Measurements from ENCODE around the gene ANKRD40CL. TPM values are rescaled to one million over a fixed set of nuclear protein-coding genes. Genes with fewer than 3 reads are reported as not detected.
A peak's percentile ranks its signal among the peaks of the same experiment; 100 is the strongest.
"Not testable (repeated sequence)": the region's sequence is repeated elsewhere in the genome, so short reads cannot be mapped to it uniquely, and the experiment has no call there.

The ANKRD40CL gene
- total RNA-seq, 1 experiment from 2014 or later, result not detected

DNA sequence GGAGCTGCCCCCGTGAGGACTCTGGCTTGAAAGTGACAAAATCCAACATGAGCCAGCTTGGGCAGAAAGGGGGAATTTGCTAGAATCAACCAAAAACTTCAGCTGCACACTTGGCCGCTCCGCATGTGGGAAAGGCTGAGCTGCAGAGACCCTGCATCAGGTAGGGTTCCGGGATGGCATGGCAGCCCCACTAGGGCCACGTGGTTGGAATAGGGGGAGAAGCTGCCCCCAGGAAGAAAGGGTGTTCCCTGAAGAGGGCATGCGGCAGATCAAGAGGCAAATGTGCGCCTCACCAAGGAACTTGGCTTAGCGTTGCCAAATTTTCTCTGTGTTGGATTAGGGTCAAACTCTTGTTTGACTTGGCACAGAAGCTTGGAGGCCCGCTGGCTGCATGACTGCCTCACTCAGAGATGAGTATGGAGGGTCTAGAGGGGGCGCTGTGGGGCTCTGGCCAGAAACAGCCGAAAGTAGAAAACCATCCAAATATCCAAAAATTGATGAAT is 38.9 kb upstream of the ANKRD40CL start:
- Mint-ChIP-seq H3K36me3 (ENCODE audit: insufficient read depth, unreplicated experiment) (no peaks in the 10 kb centered on the region), H3K4me3 (ENCODE audit: unreplicated experiment) (no peak overlapping the region), H3K27ac (ENCODE audit: low read depth, unreplicated experiment) (no peak overlapping the region), H3K4me1 (ENCODE audit: insufficient read depth, unreplicated experiment) (no peaks in the 10 kb centered on the region), H3K27me3 (ENCODE audit: insufficient read depth, unreplicated experiment) (no peaks in the 10 kb centered on the region), H3K9me3 (ENCODE audit: unreplicated experiment) (no peaks in the 10 kb centered on the region)
- intact Hi-C loops (cut with micrococcal nuclease), result no loop called here
- peak; percentile 68 for DNase-seq (ENCODE audit: unreplicated experiment)
- ChIA-PET POLR2A (no interaction called here), CTCF (interaction anchor here (0.8 to 1.2 kb wide), 2 partner anchors 11 to 36 kb away, joined by 6 to 8 read pairs; no protein-coding TSS in a partner anchor)
- BruUV-seq (replicated peaks), result no TSS peak
- TF ChIP-seq, protein P1, sequence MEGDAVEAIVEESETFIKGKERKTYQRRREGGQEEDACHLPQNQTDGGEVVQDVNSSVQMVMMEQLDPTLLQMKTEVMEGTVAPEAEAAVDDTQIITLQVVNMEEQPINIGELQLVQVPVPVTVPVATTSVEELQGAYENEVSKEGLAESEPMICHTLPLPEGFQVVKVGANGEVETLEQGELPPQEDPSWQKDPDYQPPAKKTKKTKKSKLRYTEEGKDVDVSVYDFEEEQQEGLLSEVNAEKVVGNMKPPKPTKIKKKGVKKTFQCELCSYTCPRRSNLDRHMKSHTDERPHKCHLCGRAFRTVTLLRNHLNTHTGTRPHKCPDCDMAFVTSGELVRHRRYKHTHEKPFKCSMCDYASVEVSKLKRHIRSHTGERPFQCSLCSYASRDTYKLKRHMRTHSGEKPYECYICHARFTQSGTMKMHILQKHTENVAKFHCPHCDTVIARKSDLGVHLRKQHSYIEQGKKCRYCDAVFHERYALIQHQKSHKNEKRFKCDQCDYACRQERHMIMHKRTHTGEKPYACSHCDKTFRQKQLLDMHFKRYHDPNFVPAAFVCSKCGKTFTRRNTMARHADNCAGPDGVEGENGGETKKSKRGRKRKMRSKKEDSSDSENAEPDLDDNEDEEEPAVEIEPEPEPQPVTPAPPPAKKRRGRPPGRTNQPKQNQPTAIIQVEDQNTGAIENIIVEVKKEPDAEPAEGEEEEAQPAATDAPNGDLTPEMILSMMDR (IDR thresholded peaks at IDR 0.05; ENCODE audit: unreplicated experiment), result no peak

DNA sequence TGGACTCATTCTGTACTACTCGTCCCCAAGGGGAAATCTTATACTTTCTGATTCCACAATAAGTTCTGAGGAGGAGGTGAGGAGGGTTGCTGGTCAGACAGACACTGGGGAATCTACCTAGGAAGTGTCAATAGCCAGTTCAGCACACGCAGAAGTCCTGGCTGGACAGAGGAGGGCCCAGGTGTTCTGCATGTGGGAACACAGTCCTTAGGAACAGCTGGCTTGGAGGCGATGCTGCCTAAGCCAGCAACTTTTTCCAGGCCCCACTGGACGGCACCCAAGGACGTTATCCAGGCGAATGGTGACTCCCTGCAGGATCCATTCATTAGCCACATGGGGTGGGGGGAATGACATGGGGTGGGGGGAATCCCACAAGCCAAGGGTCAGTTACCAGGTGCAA is 38.2 kb upstream of the ANKRD40CL start:
- no peaks in the 10 kb centered on the region for H3K9me3 Mint-ChIP-seq (ENCODE audit: unreplicated experiment)
- H3K36me3 Mint-ChIP-seq (ENCODE audit: insufficient read depth, unreplicated experiment), result no peaks in the 10 kb centered on the region
- no peaks in the 10 kb centered on the region for H3K27me3 Mint-ChIP-seq (ENCODE audit: insufficient read depth, unreplicated experiment)
- no peaks in the 10 kb centered on the region for H3K4me1 Mint-ChIP-seq (ENCODE audit: insufficient read depth, unreplicated experiment)
- DNase-seq (ENCODE audit: unreplicated experiment), result no peak
- no TSS peak for BruUV-seq (replicated peaks)
- intact Hi-C loops (cut with micrococcal nuclease), result no loop called here
- ChIA-PET CTCF (interaction anchor here (0.6 to 1.2 kb wide), 2 partner anchors 37 to 206 kb away, joined by 3 to 6 read pairs; no protein-coding TSS in a partner anchor), POLR2A (no interaction called here)
- H3K4me3 Mint-ChIP-seq (ENCODE audit: unreplicated experiment), result no peak overlapping the region
- no peak overlapping the region for H3K27ac Mint-ChIP-seq (ENCODE audit: low read depth, unreplicated experiment)
- TF ChIP-seq, protein P1 (IDR thresholded peaks at IDR 0.05; ENCODE audit: unreplicated experiment), result no peak

DNA sequence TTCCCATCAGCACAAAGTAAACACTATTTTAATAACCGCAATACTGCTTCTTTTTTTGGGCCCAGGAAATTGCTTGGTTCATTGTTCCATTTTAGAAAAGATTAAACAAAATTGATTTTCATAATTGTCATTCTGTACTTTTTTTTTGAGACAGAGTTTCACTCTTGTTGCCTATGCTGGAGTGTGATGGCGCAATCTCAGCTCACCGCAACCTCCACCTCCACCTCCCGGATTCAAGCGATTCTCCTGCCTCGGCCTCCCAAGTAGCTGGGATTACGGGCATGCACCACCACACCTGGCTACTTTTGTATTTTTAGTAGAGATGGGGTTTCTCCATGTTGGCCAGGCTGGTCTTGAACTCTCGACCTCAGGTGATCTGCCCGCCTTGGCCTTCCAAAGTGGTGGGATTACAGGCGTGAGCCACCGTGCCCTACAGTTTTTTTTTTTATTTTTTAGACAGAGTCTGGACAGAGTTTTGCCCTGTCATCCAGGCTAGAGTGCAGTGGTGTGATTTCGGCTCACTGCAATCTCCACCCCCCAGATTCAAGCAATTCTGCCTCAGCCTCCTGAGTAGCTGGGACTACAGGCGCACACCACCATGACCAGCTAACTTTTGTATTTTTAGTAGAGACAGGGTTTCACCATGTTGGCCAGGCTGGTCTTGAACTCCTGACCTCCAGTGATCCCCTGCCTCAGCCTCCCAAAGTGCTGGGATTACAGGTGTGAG is 37.6 kb upstream of the ANKRD40CL start:
- intact Hi-C loops (cut with micrococcal nuclease); H3K9me3 Mint-ChIP-seq (ENCODE audit: unreplicated experiment); BruUV-seq (replicated peaks); H3K4me1 Mint-ChIP-seq (ENCODE audit: insufficient read depth, unreplicated experiment); H3K36me3 Mint-ChIP-seq (ENCODE audit: insufficient read depth, unreplicated experiment); H3K27ac Mint-ChIP-seq (ENCODE audit: low read depth, unreplicated experiment); DNase-seq (ENCODE audit: unreplicated experiment); H3K27me3 Mint-ChIP-seq (ENCODE audit: insufficient read depth, unreplicated experiment); H3K4me3 Mint-ChIP-seq (ENCODE audit: unreplicated experiment): not testable (repeated sequence)
- POLR2A ChIA-PET, result interaction anchor here (0.6 to 0.7 kb wide), 2 partner anchors 14 to 263 kb away, joined by 3 to 4 read pairs; no protein-coding TSS in a partner anchor
- CTCF ChIA-PET, result interaction anchor here (0.7 kb wide), 1 partner anchor 123 kb away, joined by 4 read pairs; no protein-coding TSS in a partner anchor

DNA sequence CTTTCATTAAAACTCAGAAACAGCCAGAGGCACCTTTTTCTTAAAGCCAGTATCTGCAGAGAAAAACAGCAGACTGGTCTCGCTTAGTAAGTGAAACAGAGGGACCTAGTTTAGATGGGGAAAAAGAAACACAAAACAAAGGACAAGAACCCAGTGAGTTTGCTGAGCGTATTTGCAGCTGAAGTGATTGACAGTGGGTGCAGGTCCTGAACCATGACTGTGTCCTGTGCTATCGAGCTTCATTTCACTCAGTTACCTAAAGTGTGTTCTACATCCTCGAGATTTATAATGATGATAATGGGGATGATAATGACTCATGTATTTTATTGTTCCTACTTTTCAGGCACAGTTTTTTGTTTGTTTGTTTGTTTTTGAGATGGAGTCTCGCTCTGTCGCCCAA is 36.4 kb upstream of the ANKRD40CL start:
- intact Hi-C loops (cut with micrococcal nuclease), result no loop called here
- TF ChIP-seq, protein P1 (IDR thresholded peaks at IDR 0.05; ENCODE audit: unreplicated experiment), result no peak
- H3K27me3 Mint-ChIP-seq (ENCODE audit: insufficient read depth, unreplicated experiment), result no peaks in the 10 kb centered on the region
- no peaks in the 10 kb centered on the region for H3K9me3 Mint-ChIP-seq (ENCODE audit: unreplicated experiment)
- no peaks in the 10 kb centered on the region for H3K36me3 Mint-ChIP-seq (ENCODE audit: insufficient read depth, unreplicated experiment)
- BruUV-seq (replicated peaks), result no TSS peak
- ChIA-PET POLR2A (no interaction called here), CTCF (interaction anchor here (1.2 to 1.5 kb wide), 2 partner anchors 19 to 20 kb away, joined by 3 to 8 read pairs; no protein-coding TSS in a partner anchor)
- peak overlapping the region; percentile 32 for H3K27ac Mint-ChIP-seq (ENCODE audit: low read depth, unreplicated experiment)
- peaks cover 8% of the 10 kb centered on the region for H3K4me1 Mint-ChIP-seq (ENCODE audit: insufficient read depth, unreplicated experiment)
- H3K4me3 Mint-ChIP-seq (ENCODE audit: unreplicated experiment), result no peak overlapping the region
- no peak for DNase-seq (ENCODE audit: unreplicated experiment)
